Cardiac muscle cell (in vitro differentiated cells and primary cell): ENCODE data around the gene ADRM1. TPM values are rescaled to one million over a fixed set of nuclear protein-coding genes. Genes with fewer than 3 reads are reported as not detected.

Source experiments
- DNase-seq, 2 donors: peaks; one replicate each; pipeline versions ENCODE4 v3.0.0 to v3.0.0-alpha.2; 2010 to 2017; ENCODE audit warnings: low read depth in 1 of 2, low spot score in 1 of 2
- H3K27ac ChIP-seq: fragments of 200-600 bp; sonication (generic); 2 replicates; pipeline ENCODE4 v1.5.1; 2016
- H3K27me3 ChIP-seq: fragments of 200-600 bp; sonication (generic); 2 replicates; pipeline ENCODE4 v1.6.0; 2016; ENCODE audit warnings: control low read depth
- H3K36me3 ChIP-seq: fragments of 200-600 bp; sonication (generic); 2 replicates; pipeline ENCODE4 v1.5.1; 2016; ENCODE audit warnings: control low read depth
- H3K4me1 ChIP-seq: fragments of 200-600 bp; sonication (generic); 2 replicates; pipeline ENCODE4 v1.8.1; 2017; ENCODE audit warnings: low read depth, mild to moderate bottlenecking, mixed run types
- H3K4me3 ChIP-seq: fragments of 200-600 bp; sonication (generic); 2 replicates; pipeline ENCODE4 v1.5.1; 2016; ENCODE audit warnings: mild to moderate bottlenecking
- H3K9me3 ChIP-seq: fragments of 200-600 bp; sonication (generic); 2 replicates; pipeline ENCODE4 v1.5.1; 2017; ENCODE audit warnings: low read depth, mild to moderate bottlenecking, control low read depth
- polyA plus RNA-seq: library from polyadenylated mRNA; unstranded; fragments of >200 nt; fragmentation: Nextera tagmentation; extraction: Ambion mirVana; gene quantifications from 2 replicates; pipeline ENCODE4 v1.2.1, GENCODE V29; 2016
- total RNA-seq: library from RNA; depleted of rRNA; stranded (reverse); fragments of >200 nt; gene quantifications from 2 replicates; pipeline ENCODE4 v1.2.3, GENCODE V29; 2016
- TF ChIP-seq, protein P1 (sequence below): IDR thresholded peaks from 2 replicates; pipeline ENCODE4 v1.5.1; 2012; ENCODE audit warnings: low read depth, mild to moderate bottlenecking, low read length

The ADRM1 gene
- total and polyA plus RNA-seq, 2 experiments from 2014 or later: 128 to 160 TPM

- TF ChIP-seq, protein P1, sequence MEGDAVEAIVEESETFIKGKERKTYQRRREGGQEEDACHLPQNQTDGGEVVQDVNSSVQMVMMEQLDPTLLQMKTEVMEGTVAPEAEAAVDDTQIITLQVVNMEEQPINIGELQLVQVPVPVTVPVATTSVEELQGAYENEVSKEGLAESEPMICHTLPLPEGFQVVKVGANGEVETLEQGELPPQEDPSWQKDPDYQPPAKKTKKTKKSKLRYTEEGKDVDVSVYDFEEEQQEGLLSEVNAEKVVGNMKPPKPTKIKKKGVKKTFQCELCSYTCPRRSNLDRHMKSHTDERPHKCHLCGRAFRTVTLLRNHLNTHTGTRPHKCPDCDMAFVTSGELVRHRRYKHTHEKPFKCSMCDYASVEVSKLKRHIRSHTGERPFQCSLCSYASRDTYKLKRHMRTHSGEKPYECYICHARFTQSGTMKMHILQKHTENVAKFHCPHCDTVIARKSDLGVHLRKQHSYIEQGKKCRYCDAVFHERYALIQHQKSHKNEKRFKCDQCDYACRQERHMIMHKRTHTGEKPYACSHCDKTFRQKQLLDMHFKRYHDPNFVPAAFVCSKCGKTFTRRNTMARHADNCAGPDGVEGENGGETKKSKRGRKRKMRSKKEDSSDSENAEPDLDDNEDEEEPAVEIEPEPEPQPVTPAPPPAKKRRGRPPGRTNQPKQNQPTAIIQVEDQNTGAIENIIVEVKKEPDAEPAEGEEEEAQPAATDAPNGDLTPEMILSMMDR: no peak
- H3K9me3 ChIP-seq: no peaks in the 10 kb centered on the region
- H3K36me3 ChIP-seq: peaks cover 13% of the 10 kb centered on the region
- no peak overlapping the region for H3K27ac ChIP-seq
- no peak for DNase-seq
- H3K27me3 ChIP-seq: no peaks in the 10 kb centered on the region
- peaks cover 1% of the 10 kb centered on the region for H3K4me1 ChIP-seq
- H3K4me3 ChIP-seq: no peak overlapping the region
Measured at GRCh38 chr20:62298577-62299249, 4.1 kb upstream of the ADRM1 start.

DNA sequence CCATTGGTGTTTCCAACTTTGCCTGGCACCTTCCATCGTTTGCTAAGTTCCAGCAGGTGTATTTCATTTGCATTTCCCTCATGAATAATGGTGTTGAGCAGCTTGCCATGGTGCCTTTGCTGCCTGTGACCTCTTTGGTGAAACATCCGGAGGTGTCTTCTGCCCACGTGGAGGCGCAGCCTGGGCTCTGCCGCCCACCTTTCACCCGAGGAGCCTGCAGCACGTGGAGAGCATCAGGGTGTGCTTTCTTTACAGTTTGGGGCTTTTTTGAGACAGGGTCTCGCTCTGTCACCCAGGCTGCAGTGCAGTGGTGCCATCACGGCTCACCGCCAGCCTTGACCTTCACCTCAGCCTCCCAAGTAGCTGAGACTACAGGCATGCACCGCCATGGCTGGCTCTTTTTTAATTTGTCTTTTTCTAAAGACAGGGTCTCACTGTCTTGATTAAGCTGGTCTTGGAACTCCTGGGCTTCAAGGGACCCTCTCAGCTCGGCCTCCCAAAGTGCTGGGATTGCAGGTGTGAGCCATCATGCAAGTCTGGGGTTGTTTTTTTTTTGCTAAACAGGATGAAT is 3.0 kb upstream of the ADRM1 start:
- TF ChIP-seq, protein P1: no peak
- Histone ChIP-seq H3K27ac (no peak overlapping the region), H3K4me3 (no peak overlapping the region), H3K9me3 (no peaks in the 10 kb centered on the region), H3K36me3 (peaks cover 5% of the 10 kb centered on the region), H3K27me3 (no peaks in the 10 kb centered on the region), H3K4me1 (peaks cover 11% of the 10 kb centered on the region)
- no peak for DNase-seq

DNA sequence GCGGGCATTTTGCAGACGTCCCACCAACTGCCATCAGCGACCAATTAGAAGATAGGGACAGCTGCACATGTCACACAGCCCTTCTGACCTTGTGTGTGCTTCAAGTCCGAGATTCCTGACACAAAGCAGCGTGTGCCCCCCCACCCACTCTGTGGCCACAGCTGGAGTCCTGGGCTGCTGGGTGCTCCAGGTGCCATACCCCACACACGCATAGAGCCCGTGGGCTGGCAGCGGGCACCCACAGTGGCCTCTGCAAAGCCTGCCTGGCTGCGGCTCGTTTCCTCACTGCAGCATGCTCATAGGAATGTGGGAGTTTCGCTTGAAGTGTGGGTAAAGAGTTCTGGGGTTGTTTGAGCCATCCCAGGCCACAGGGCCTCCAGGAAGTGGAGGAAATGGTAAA is 2.5 kb upstream of the ADRM1 start:
- Histone ChIP-seq H3K27me3 (no peaks in the 10 kb centered on the region), H3K27ac (no peak overlapping the region), H3K4me3 (no peak overlapping the region), H3K4me1 (peaks cover 13% of the 10 kb centered on the region), H3K36me3 (peaks cover 2% of the 10 kb centered on the region), H3K9me3 (no peaks in the 10 kb centered on the region)
- TF ChIP-seq, protein P1: no peak
- no peak for DNase-seq

GRCh38 chr20:62301111-62301668 is 1.6 kb upstream of the ADRM1 start:
- no peak overlapping the region for H3K27ac ChIP-seq
- DNase-seq: no peak
- no peaks in the 10 kb centered on the region for H3K27me3 ChIP-seq
- H3K4me3 ChIP-seq: no peak overlapping the region
- H3K36me3 ChIP-seq: peaks cover 3% of the 10 kb centered on the region
- peaks cover 13% of the 10 kb centered on the region for H3K4me1 ChIP-seq
- TF ChIP-seq, protein P1: no peak
- no peaks in the 10 kb centered on the region for H3K9me3 ChIP-seq

- peak overlapping the region; percentile 88 for H3K27ac ChIP-seq
- H3K9me3 ChIP-seq: no peaks in the 10 kb centered on the region
- peaks cover 13% of the 10 kb centered on the region for H3K4me1 ChIP-seq
- no peaks in the 10 kb centered on the region for H3K27me3 ChIP-seq
- H3K36me3 ChIP-seq: peaks cover 10% of the 10 kb centered on the region
- peak overlapping the region; percentile 51 for H3K4me3 ChIP-seq
- DNase-seq: peak; percentile 94
- TF ChIP-seq, protein P1: peak; percentile 89
Measured at GRCh38 chr20:62301773-62302340, 940 bp upstream of the ADRM1 start.
